ENCODE results near the gene CORO2A.

Gene CORO2A

GRCh38 chr9:98195671-98196070 lies 3.2 kb upstream of the CORO2A start:
- no peak overlapping the region for H3K9ac ChIP-seq (ENCODE audit: low read length in 5 of 5)
- H3K4me3 ChIP-seq (ENCODE audit: low read depth in 1 of 5, low read length in 5 of 5) = no peak overlapping the region
- H3K27me3 ChIP-seq (ENCODE audit: control insufficient read depth in 5 of 5, insufficient read depth in 4 of 5, low read length in 5 of 5) = peaks cover 0 to 5% (median 3%) of the 10 kb centered on the region in 5 donors
- H3K4me1 ChIP-seq (ENCODE audit: control insufficient read depth in 5 of 5, insufficient read depth in 5 of 5, low read length in 5 of 5) = peaks cover 0 to 19% (median 14%) of the 10 kb centered on the region in 5 donors
- H3K27ac ChIP-seq (ENCODE audit: low read depth, low read length) = no peak overlapping the region
- peaks cover 0 to 11% (median 4%) of the 10 kb centered on the region in 5 donors for H3K36me3 ChIP-seq (ENCODE audit: control insufficient read depth in 5 of 5, insufficient read depth in 5 of 5, low read length in 5 of 5)
- H3K9me3 ChIP-seq (ENCODE audit: control insufficient read depth in 5 of 5, low read length in 5 of 5) = no peaks in the 10 kb centered on the region

GRCh38 chr9:98193336-98193944 lies 1.0 kb upstream of the CORO2A start:
- Histone ChIP-seq H3K9ac (ENCODE audit: low read length in 5 of 5) (peak overlapping the region in 4 of 5 donors; percentile 48 to 60 (median 58)), H3K27ac (ENCODE audit: low read depth, low read length) (no peak overlapping the region), H3K9me3 (ENCODE audit: control insufficient read depth in 5 of 5, low read length in 5 of 5) (no peaks in the 10 kb centered on the region)

GRCh38 chr9:98191671-98192502 lies 550 bp downstream of the CORO2A start:
- peaks cover 0 to 5% (median 3%) of the 10 kb centered on the region in 5 donors for H3K27me3 ChIP-seq (ENCODE audit: control insufficient read depth in 5 of 5, insufficient read depth in 4 of 5, low read length in 5 of 5)
- H3K9me3 ChIP-seq (ENCODE audit: control insufficient read depth in 5 of 5, low read length in 5 of 5) = no peaks in the 10 kb centered on the region
- H3K9ac ChIP-seq (ENCODE audit: low read length in 5 of 5) = peak overlapping the region in 2 of 5 donors; percentile 23 to 51
- peaks cover 0 to 19% (median 14%) of the 10 kb centered on the region in 5 donors for H3K4me1 ChIP-seq (ENCODE audit: control insufficient read depth in 5 of 5, insufficient read depth in 5 of 5, low read length in 5 of 5)
- no peaks in the 10 kb centered on the region for H3K36me3 ChIP-seq (ENCODE audit: control insufficient read depth in 5 of 5, insufficient read depth in 5 of 5, low read length in 5 of 5)
- H3K4me3 ChIP-seq (ENCODE audit: low read depth in 1 of 5, low read length in 5 of 5) = peak overlapping the region in 4 of 5 donors; percentile 74 to 89 (median 78)
- H3K27ac ChIP-seq (ENCODE audit: low read depth, low read length) = no peak overlapping the region

More at GRCh38 chr9:98193336-98193944, 1.0 kb upstream of the CORO2A start:
- peaks cover 0 to 5% (median 3%) of the 10 kb centered on the region in 5 donors for H3K27me3 ChIP-seq (ENCODE audit: control insufficient read depth in 5 of 5, insufficient read depth in 4 of 5, low read length in 5 of 5)
- H3K4me3 ChIP-seq (ENCODE audit: low read depth in 1 of 5, low read length in 5 of 5) = peak overlapping the region; percentile 62 to 89 (median 78)
- no peaks in the 10 kb centered on the region for H3K36me3 ChIP-seq (ENCODE audit: control insufficient read depth in 5 of 5, insufficient read depth in 5 of 5, low read length in 5 of 5)
- H3K4me1 ChIP-seq (ENCODE audit: control insufficient read depth in 5 of 5, insufficient read depth in 5 of 5, low read length in 5 of 5) = peaks cover 0 to 19% (median 14%) of the 10 kb centered on the region in 5 donors

GRCh38 chr9:98191181-98191608 lies 1.2 kb downstream of the CORO2A start:
- Histone ChIP-seq H3K4me3 (ENCODE audit: low read depth in 1 of 5, low read length in 5 of 5) (peak overlapping the region in 1 of 5 donors; percentile 22), H3K9me3 (ENCODE audit: control insufficient read depth in 5 of 5, low read length in 5 of 5) (no peaks in the 10 kb centered on the region), H3K27ac (ENCODE audit: low read depth, low read length) (no peak overlapping the region), H3K36me3 (ENCODE audit: control insufficient read depth in 5 of 5, insufficient read depth in 5 of 5, low read length in 5 of 5) (no peaks in the 10 kb centered on the region), H3K4me1 (ENCODE audit: control insufficient read depth in 5 of 5, insufficient read depth in 5 of 5, low read length in 5 of 5) (peaks cover 0 to 19% (median 14%) of the 10 kb centered on the region in 5 donors), H3K9ac (ENCODE audit: low read length in 5 of 5) (no peak overlapping the region), H3K27me3 (ENCODE audit: control insufficient read depth in 5 of 5, insufficient read depth in 4 of 5, low read length in 5 of 5) (peaks cover 0 to 5% (median 3%) of the 10 kb centered on the region in 5 donors)

- no peak overlapping the region for H3K27ac ChIP-seq (ENCODE audit: low read depth, low read length)
Observed at GRCh38 chr9:98190757-98191105, 1.7 kb downstream of the CORO2A start.

GRCh38 chr9:98189412-98189811 lies 3.0 kb downstream of the CORO2A start:
- Histone ChIP-seq H3K27me3 (ENCODE audit: control insufficient read depth in 5 of 5, insufficient read depth in 4 of 5, low read length in 5 of 5) (peaks cover 0 to 3% (median 0%) of the 10 kb centered on the region in 5 donors), H3K27ac (ENCODE audit: low read depth, low read length) (no peak overlapping the region), H3K36me3 (ENCODE audit: control insufficient read depth in 5 of 5, insufficient read depth in 5 of 5, low read length in 5 of 5) (no peaks in the 10 kb centered on the region), H3K9me3 (ENCODE audit: control insufficient read depth in 5 of 5, low read length in 5 of 5) (no peaks in the 10 kb centered on the region), H3K9ac (ENCODE audit: low read length in 5 of 5) (no peak overlapping the region), H3K4me3 (ENCODE audit: low read depth in 1 of 5, low read length in 5 of 5) (no peak overlapping the region), H3K4me1 (ENCODE audit: control insufficient read depth in 5 of 5, insufficient read depth in 5 of 5, low read length in 5 of 5) (peaks cover 0 to 19% (median 14%) of the 10 kb centered on the region in 5 donors)

More at GRCh38 chr9:98190757-98191105, 1.7 kb downstream of the CORO2A start:
- H3K9ac ChIP-seq (ENCODE audit: low read length in 5 of 5) = no peak overlapping the region
- peaks cover 0 to 19% (median 14%) of the 10 kb centered on the region in 5 donors for H3K4me1 ChIP-seq (ENCODE audit: control insufficient read depth in 5 of 5, insufficient read depth in 5 of 5, low read length in 5 of 5)
- H3K36me3 ChIP-seq (ENCODE audit: control insufficient read depth in 5 of 5, insufficient read depth in 5 of 5, low read length in 5 of 5) = no peaks in the 10 kb centered on the region
- no peak overlapping the region for H3K4me3 ChIP-seq (ENCODE audit: low read depth in 1 of 5, low read length in 5 of 5)
- H3K9me3 ChIP-seq (ENCODE audit: control insufficient read depth in 5 of 5, low read length in 5 of 5) = no peaks in the 10 kb centered on the region
- peaks cover 0 to 5% (median 3%) of the 10 kb centered on the region in 5 donors for H3K27me3 ChIP-seq (ENCODE audit: control insufficient read depth in 5 of 5, insufficient read depth in 4 of 5, low read length in 5 of 5)

- H3K27me3 ChIP-seq (ENCODE audit: control insufficient read depth in 5 of 5, insufficient read depth in 4 of 5, low read length in 5 of 5) = peaks cover 0 to 3% (median 0%) of the 10 kb centered on the region in 5 donors
- no peak overlapping the region for H3K4me3 ChIP-seq (ENCODE audit: low read depth in 1 of 5, low read length in 5 of 5)
- peaks cover 0 to 15% (median 9%) of the 10 kb centered on the region in 5 donors for H3K4me1 ChIP-seq (ENCODE audit: control insufficient read depth in 5 of 5, insufficient read depth in 5 of 5, low read length in 5 of 5)
- H3K27ac ChIP-seq (ENCODE audit: low read depth, low read length) = no peak overlapping the region
- no peaks in the 10 kb centered on the region for H3K9me3 ChIP-seq (ENCODE audit: control insufficient read depth in 5 of 5, low read length in 5 of 5)
- H3K9ac ChIP-seq (ENCODE audit: low read length in 5 of 5) = no peak overlapping the region
- H3K36me3 ChIP-seq (ENCODE audit: control insufficient read depth in 5 of 5, insufficient read depth in 5 of 5, low read length in 5 of 5) = no peaks in the 10 kb centered on the region
Observed at GRCh38 chr9:98187926-98188325, 4.5 kb downstream of the CORO2A start.

GRCh38 chr9:98186236-98186635 lies 6.2 kb downstream of the CORO2A start:
- no peak overlapping the region for H3K9ac ChIP-seq (ENCODE audit: low read length in 5 of 5)
- H3K4me1 ChIP-seq (ENCODE audit: control insufficient read depth in 5 of 5, insufficient read depth in 5 of 5, low read length in 5 of 5) = no peaks in the 10 kb centered on the region

GRCh38 chr9:98185611-98186171 lies 6.7 kb downstream of the CORO2A start:
- Histone ChIP-seq H3K27ac (ENCODE audit: low read depth, low read length) (no peak overlapping the region), H3K4me3 (ENCODE audit: low read depth in 1 of 5, low read length in 5 of 5) (no peak overlapping the region), H3K27me3 (ENCODE audit: control insufficient read depth in 5 of 5, insufficient read depth in 4 of 5, low read length in 5 of 5) (no peaks in the 10 kb centered on the region), H3K4me1 (ENCODE audit: control insufficient read depth in 5 of 5, insufficient read depth in 5 of 5, low read length in 5 of 5) (no peaks in the 10 kb centered on the region), H3K9ac (ENCODE audit: low read length in 5 of 5) (no peak overlapping the region), H3K9me3 (ENCODE audit: control insufficient read depth in 5 of 5, low read length in 5 of 5) (no peaks in the 10 kb centered on the region), H3K36me3 (ENCODE audit: control insufficient read depth in 5 of 5, insufficient read depth in 5 of 5, low read length in 5 of 5) (no peaks in the 10 kb centered on the region)

More at GRCh38 chr9:98186236-98186635, 6.2 kb downstream of the CORO2A start:
- H3K27me3 ChIP-seq (ENCODE audit: control insufficient read depth in 5 of 5, insufficient read depth in 4 of 5, low read length in 5 of 5) = no peaks in the 10 kb centered on the region
- no peaks in the 10 kb centered on the region for H3K36me3 ChIP-seq (ENCODE audit: control insufficient read depth in 5 of 5, insufficient read depth in 5 of 5, low read length in 5 of 5)
- H3K4me3 ChIP-seq (ENCODE audit: low read depth in 1 of 5, low read length in 5 of 5) = no peak overlapping the region
- H3K27ac ChIP-seq (ENCODE audit: low read depth, low read length) = no peak overlapping the region
- H3K9me3 ChIP-seq (ENCODE audit: control insufficient read depth in 5 of 5, low read length in 5 of 5) = no peaks in the 10 kb centered on the region
